ENCODE measurements around the gene SYF2.
"Not testable (repeated sequence)": the region's sequence is repeated elsewhere in the genome, so short reads cannot be mapped to it uniquely, and the experiment has no call there.

GRCh38 chr1:25259813-25260212 is 27.5 kb upstream of the SYF2 start:
- not testable (repeated sequence) for TF ChIP-seq CTCF, POLR2A (IDR thresholded peaks at IDR 0.05)

Data from Peyer's patch (tissue), 4 donors.